NT2/D1 (cell line): ENCODE results near the gene TIAM2.

ENCODE experiments used
- DNase-seq: peaks from one replicate; pipeline ENCODE4 v3.0.0-alpha.2; 2011; ENCODE audit warnings: low read depth, low spot score
- H3K27me3 ChIP-seq: 2 replicates; pipeline ENCODE4 v1.6.0; 2011; ENCODE audit warnings: mild to moderate bottlenecking; ENCODE audit not compliant: insufficient read length, insufficient read depth
- H3K36me3 ChIP-seq: 2 replicates; pipeline ENCODE4 v1.6.1; 2011; ENCODE audit warnings: mild to moderate bottlenecking, low read length, mixed read lengths; ENCODE audit not compliant: insufficient read depth, insufficient read length
- H3K4me1 ChIP-seq: 2 replicates; pipeline ENCODE4 v1.5.1; 2011; ENCODE audit not compliant: insufficient read depth, insufficient read length
- H3K4me3 ChIP-seq: 2 replicates; pipeline ENCODE4 v1.5.1; 2011; ENCODE audit warnings: low read depth; ENCODE audit not compliant: insufficient read length
- H3K9ac ChIP-seq: 2 replicates; pipeline ENCODE4 v1.6.0; 2011; ENCODE audit warnings: low read depth; ENCODE audit not compliant: insufficient read length
- H3K9me3 ChIP-seq: 2 replicates; pipeline ENCODE4 v1.5.1; 2011; ENCODE audit warnings: mild to moderate bottlenecking, low read length; ENCODE audit not compliant: insufficient read depth
- SUZ12 ChIP-seq: IDR thresholded peaks from 2 replicates; pipeline ENCODE4 v1.6.1; 2011; ENCODE audit not compliant: insufficient read length, insufficient read depth; ENCODE audit errors: extremely low read depth
- YY1 ChIP-seq: IDR thresholded peaks from 2 replicates; pipeline ENCODE4 v1.6.1; 2011; ENCODE audit not compliant: insufficient read length, insufficient read depth
- ZNF274 ChIP-seq: IDR thresholded peaks from 2 replicates; pipeline ENCODE4 v1.6.1; 2011; ENCODE audit warnings: mild to moderate bottlenecking, low read depth, low read length

TIAM2 gene

DNA sequence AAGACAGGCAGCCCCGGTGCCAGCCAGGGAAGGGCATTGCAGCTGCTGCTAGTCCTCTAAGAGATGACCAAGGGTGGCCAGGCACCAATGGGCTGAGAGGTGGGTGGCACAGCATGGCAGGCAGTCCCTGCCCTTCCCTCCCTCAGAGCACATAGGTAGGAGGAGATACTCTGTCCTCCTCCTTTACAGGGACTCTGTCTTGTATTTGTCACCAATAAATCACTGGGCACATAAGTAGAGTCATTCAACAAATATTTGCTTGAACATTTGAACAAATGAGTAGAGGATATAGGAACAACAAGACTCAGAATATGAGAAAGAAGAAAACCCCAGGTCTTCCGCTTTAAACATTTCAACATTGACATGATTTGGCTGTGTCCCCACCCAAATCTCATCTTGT lies 199.3 kb downstream of the TIAM2 start:
- H3K9ac ChIP-seq = no peak overlapping the region
- no peaks in the 10 kb centered on the region for H3K4me1 ChIP-seq
- no peak for DNase-seq
- H3K4me3 ChIP-seq = no peak overlapping the region
- peaks cover 24% of the 10 kb centered on the region for H3K36me3 ChIP-seq
- no peak for TF ChIP-seq YY1
- no peak for TF ChIP-seq SUZ12
- TF ChIP-seq ZNF274 = no peak
- no peaks in the 10 kb centered on the region for H3K9me3 ChIP-seq
- H3K27me3 ChIP-seq = no peaks in the 10 kb centered on the region

DNA sequence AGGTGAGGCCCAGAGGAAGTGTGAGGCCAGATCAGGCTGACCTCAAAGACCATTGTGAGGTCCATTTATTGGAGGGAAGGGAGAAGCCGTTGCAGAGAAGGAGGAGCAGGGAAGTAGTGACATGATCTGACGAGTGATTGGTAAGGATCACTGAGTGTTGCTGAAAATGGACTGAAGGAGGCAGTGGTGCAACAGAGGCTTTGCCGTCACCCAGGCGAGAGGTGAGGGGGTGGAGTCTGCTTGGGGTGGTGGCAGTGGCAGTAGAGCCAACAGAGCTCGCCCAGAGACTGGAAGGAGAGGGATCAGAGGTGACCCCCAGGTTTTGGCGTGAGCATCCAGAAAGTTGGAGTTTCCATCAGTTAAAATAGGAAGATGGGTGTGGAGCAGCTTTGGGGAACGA lies 200.8 kb downstream of the TIAM2 start:
- no peak for DNase-seq
- Histone ChIP-seq H3K9ac (no peak overlapping the region), H3K36me3 (peaks cover 22% of the 10 kb centered on the region), H3K4me1 (no peaks in the 10 kb centered on the region), H3K9me3 (no peaks in the 10 kb centered on the region), H3K27me3 (no peaks in the 10 kb centered on the region), H3K4me3 (no peak overlapping the region)
- TF ChIP-seq ZNF274 (no peak), SUZ12 (no peak), YY1 (no peak)

DNA sequence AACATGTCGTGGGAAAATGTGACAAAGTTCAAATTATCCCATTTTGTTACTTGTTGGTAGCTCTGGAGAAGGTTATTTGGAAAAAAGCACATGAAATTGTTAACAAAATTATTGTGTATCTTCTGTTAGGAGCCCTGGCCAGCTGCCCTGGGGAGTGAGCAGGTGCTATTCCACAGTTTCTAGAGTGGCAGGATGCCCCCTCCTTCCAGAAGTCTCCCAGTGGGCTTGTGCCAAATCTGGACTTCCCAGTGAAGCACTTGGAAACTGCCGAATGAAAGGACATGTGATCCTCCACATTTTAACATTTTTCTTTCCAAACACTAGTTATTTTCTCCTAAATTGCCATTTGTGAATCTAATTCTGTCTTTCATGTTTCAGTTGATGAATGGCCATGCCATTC lies 201.8 kb downstream of the TIAM2 start:
- H3K4me3 ChIP-seq = no peak overlapping the region
- no peak for DNase-seq
- TF ChIP-seq YY1 = no peak
- TF ChIP-seq SUZ12 = no peak
- no peak for TF ChIP-seq ZNF274
- H3K4me1 ChIP-seq = no peaks in the 10 kb centered on the region
- H3K27me3 ChIP-seq = no peaks in the 10 kb centered on the region
- no peak overlapping the region for H3K9ac ChIP-seq
- peaks cover 16% of the 10 kb centered on the region for H3K36me3 ChIP-seq
- no peaks in the 10 kb centered on the region for H3K9me3 ChIP-seq

DNA sequence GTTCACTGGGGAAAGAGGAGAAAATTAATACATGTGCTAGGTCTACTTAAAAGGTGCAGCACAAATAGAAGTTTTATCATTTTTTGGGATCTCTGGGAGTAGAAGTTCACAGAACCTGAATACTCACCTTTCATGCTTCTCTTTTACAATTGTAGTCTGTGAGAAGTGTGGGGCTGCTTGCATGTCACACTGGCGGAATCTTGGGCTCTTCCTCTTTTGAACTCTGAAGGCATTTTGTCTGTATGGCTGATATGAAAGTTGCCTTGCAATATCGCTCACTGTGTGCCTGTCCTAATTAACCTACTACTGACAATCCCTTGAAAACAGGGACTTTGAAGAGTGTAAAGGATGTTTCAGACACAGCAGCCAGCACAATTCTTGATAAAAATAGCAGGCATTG lies 202.8 kb downstream of the TIAM2 start:
- no peak overlapping the region for H3K9ac ChIP-seq
- H3K9me3 ChIP-seq = no peaks in the 10 kb centered on the region
- no peak for DNase-seq

DNA sequence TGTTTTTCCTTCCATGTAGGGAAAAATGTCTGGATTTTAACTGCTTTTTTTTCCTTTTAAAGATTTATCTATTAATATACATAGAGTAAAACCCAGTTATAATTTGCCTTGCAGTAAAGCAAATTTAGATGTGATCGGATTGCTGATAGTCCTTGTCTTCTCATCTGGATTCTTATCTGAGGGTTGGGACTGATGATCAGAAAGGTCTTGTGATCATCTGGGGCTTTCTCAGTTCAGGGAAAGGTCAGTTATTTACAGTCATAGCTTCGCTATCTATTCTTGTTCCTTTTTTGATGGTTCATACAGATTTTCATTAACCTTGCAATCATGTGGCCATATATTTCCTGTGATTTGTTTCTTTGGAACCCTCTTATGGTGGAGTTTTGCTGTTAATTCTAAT lies 204.9 kb downstream of the TIAM2 start:
- no peak for DNase-seq
- Histone ChIP-seq H3K9me3 (no peaks in the 10 kb centered on the region), H3K36me3 (peaks cover 5% of the 10 kb centered on the region), H3K9ac (no peak overlapping the region), H3K4me3 (no peak overlapping the region), H3K27me3 (no peaks in the 10 kb centered on the region), H3K4me1 (no peaks in the 10 kb centered on the region)
- no peak for TF ChIP-seq SUZ12

More for the DNA sequence above, 202.8 kb downstream of the TIAM2 start:
- H3K27me3 ChIP-seq = no peaks in the 10 kb centered on the region
- H3K4me3 ChIP-seq = no peak overlapping the region
- H3K4me1 ChIP-seq = no peaks in the 10 kb centered on the region
- TF ChIP-seq YY1 (no peak), ZNF274 (no peak), SUZ12 (no peak)
- peaks cover 12% of the 10 kb centered on the region for H3K36me3 ChIP-seq

DNA sequence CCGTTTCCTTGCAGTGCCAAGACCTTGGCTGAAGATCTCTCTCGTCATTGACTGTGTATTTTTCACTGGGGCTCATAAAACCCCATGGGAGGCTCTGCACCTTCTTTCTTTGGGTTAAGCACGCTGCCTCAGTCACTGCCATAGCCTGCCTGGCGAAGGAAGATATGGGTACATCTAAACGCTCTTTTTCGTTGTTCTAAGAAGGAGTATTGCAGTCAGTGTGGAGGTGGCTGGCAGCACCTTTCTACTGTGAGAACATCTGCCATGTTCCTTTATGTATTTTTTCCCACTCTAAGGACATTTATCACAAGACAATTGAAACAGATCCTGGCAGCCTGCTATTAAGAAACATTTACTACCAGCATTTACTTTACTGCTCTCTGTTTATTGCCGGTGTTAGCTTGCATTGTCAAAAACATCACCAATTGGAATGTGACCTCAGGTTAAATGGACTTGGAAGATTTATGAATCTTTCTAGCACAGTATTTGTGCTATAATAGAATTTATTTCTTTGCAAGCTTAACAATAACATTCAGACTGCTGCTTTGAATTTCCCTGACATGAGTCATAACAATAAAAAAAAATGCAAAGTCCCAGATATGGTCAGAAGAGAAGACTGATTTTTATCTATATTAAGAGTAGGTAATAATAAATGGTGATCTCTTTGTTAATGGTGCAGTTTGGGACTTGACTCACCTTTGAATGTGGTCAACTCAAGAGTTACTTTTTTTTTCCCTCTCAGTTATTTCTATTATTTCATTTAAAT lies 206.5 kb downstream of the TIAM2 start:
- DNase-seq = no peak

DNA sequence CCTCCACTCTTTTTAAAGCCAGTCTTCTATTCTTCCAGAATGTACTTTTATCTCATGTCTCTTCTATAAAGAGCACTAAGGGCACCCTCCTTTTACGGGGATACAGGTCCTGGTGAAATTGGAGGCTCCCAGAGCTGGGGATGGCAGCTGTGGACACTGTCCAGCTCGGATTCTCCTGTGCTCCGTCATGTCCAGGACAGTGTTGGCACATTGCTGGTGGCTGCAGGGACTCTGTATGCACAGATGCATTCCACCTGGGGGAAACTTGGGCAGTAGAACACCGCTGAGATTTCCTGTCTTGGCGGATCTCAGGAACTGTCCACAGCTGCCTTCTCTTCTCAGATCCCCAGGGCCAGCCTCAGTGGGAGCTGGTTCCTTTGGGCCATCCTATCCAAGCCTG lies 212.1 kb downstream of the TIAM2 start:
- H3K9ac ChIP-seq = no peak overlapping the region
- DNase-seq = no peak
- no peak overlapping the region for H3K4me3 ChIP-seq
- peaks cover 3% of the 10 kb centered on the region for H3K4me1 ChIP-seq
- H3K27me3 ChIP-seq = no peaks in the 10 kb centered on the region
- H3K36me3 ChIP-seq = peaks cover 11% of the 10 kb centered on the region
- peaks cover 6% of the 10 kb centered on the region; the same call in 1 of the 2 replicates for H3K9me3 ChIP-seq
- TF ChIP-seq ZNF274 = no peak
- TF ChIP-seq YY1 = no peak
- no peak for TF ChIP-seq SUZ12

More for the DNA sequence above, 206.5 kb downstream of the TIAM2 start:
- H3K9me3 ChIP-seq = no peaks in the 10 kb centered on the region
- peaks cover 3% of the 10 kb centered on the region for H3K4me1 ChIP-seq
- H3K27me3 ChIP-seq = no peaks in the 10 kb centered on the region
- TF ChIP-seq ZNF274 = no peak
- no peak for TF ChIP-seq YY1
- no peak for TF ChIP-seq SUZ12
- no peak overlapping the region for H3K4me3 ChIP-seq
- no peak overlapping the region for H3K9ac ChIP-seq
- H3K36me3 ChIP-seq = no peaks in the 10 kb centered on the region

DNA sequence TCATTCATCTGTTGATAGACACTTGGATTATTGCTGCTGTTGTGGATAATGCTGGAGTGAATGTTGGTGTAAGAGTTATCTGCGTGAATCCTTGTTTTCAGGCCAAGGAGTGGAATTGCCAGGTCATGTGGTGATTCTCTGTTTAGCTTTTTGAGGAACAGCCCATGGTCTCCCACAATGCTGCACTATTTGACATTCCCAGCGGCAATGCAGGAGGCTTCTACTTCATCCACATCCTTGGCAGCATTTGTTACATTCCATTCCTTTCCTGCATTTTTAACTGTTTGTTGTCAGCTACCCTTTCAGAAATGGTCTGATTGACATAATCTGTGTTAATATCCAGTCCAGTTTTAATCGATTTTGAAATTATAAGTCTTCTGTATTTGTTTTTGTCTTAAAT lies 217.0 kb downstream of the TIAM2 start:
- Histone ChIP-seq H3K4me3 (no peak overlapping the region), H3K4me1 (peaks cover 2% of the 10 kb centered on the region), H3K9me3 (peaks cover 13% of the 10 kb centered on the region; the same call in 1 of the 2 replicates), H3K27me3 (no peaks in the 10 kb centered on the region), H3K36me3 (peaks cover 26% of the 10 kb centered on the region), H3K9ac (no peak overlapping the region)
- DNase-seq = no peak
- TF ChIP-seq YY1 = no peak
- no peak for TF ChIP-seq ZNF274
